ENCODE measurements around the gene MUC3A. TPM values are rescaled to one million over a fixed set of nuclear protein-coding genes. Genes with fewer than 3 reads are reported as not detected.
"Not testable (repeated sequence)": the region's sequence is repeated elsewhere in the genome, so short reads cannot be mapped to it uniquely, and the experiment has no call there.

The MUC3A gene
- total RNA-seq, 3 donors from 2014 or later (not counting 1 experiment from before 2014, with no cell fraction given), result 0.24 TPM; not detected in 2

DNA sequence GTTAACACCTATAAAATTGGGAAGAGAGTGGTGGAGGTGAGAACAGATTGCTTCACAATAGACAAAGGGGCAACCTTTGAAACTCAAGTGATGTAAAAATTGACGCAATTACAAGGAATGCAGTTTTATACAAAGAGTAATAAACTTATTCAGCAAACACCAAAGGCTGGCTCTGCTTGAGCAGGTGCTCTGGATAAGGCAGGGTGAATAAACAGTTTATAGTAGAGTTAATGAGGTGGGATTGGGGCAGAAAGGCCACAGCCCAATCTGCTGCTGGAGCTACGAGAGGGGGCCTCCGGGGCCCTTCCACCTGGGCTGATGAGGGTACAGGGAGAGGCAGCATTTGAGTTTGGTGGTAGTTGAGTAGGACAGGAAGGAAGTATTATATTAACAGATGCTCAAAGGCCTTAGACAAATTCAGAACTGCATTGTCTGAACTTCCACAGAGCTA is 26.1 kb downstream of the MUC3A start:
- H3K4me3 ChIP-seq (ENCODE audit: low read length), result no peak overlapping the region
- H3K36me3 ChIP-seq (ENCODE audit: control insufficient read depth, insufficient read depth, low read length), result no peaks in the 10 kb centered on the region
- WGBS (ENCODE audit: insufficient coverage), result 54% methylated on average over 2 of the region's 3 CpGs
- Mint-ChIP-seq H3K27ac (no peak overlapping the region), H3K36me3 (no peaks in the 10 kb centered on the region), H3K4me1 (no peaks in the 10 kb centered on the region), H3K27me3 (ENCODE audit: low read depth in 2 of 2) (peaks cover 3 to 17% of the 10 kb centered on the region in 2 donors), H3K9me3 (no peaks in the 10 kb centered on the region), H3K4me3 (no peak overlapping the region)
- intact Hi-C loops (cut with micrococcal nuclease), result loop anchor here (1.0 kb wide), 1 partner anchor 26 kb away; the partner anchor contains the start of gene MUC3A
- no peak overlapping the region for H3K27ac ChIP-seq (ENCODE audit: low read length)
- ATAC-seq (no peak), DNase-seq (no peak)
- no peaks in the 10 kb centered on the region for H3K27me3 ChIP-seq (ENCODE audit: control insufficient read depth, insufficient read depth, low read length)
- no peaks in the 10 kb centered on the region for H3K9me3 ChIP-seq (ENCODE audit: control insufficient read depth, insufficient read depth, low read length)
- H3K4me1 ChIP-seq (ENCODE audit: control insufficient read depth, insufficient read depth, low read length), result no peaks in the 10 kb centered on the region
- TF ChIP-seq, protein P1, sequence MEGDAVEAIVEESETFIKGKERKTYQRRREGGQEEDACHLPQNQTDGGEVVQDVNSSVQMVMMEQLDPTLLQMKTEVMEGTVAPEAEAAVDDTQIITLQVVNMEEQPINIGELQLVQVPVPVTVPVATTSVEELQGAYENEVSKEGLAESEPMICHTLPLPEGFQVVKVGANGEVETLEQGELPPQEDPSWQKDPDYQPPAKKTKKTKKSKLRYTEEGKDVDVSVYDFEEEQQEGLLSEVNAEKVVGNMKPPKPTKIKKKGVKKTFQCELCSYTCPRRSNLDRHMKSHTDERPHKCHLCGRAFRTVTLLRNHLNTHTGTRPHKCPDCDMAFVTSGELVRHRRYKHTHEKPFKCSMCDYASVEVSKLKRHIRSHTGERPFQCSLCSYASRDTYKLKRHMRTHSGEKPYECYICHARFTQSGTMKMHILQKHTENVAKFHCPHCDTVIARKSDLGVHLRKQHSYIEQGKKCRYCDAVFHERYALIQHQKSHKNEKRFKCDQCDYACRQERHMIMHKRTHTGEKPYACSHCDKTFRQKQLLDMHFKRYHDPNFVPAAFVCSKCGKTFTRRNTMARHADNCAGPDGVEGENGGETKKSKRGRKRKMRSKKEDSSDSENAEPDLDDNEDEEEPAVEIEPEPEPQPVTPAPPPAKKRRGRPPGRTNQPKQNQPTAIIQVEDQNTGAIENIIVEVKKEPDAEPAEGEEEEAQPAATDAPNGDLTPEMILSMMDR (IDR thresholded peaks at IDR 0.05), result no peak

DNA sequence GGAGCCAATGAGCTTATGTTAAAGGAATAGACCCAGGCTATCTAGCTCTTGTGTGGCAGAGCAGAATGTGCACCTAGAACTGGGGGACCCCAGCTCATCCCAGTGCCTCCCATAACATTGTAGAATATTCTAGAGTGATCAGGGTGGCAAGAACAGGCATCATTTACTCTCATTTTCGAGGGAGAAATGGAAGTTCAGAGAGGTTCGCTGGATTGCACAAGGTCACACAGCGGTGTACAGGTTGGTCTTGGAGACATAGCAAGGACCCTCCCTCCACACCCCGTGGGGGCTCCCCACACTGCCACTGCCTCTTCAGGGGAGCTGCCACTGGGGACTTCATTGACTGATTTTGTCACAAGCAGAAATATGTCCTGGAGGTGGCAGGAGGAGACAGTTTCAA is 29.0 kb downstream of the MUC3A start:
- 82% methylated on average over 4 of the region's 4 CpGs for WGBS (ENCODE audit: insufficient coverage)
- no peak for DNase-seq
- Mint-ChIP-seq H3K4me1 (no peaks in the 10 kb centered on the region), H3K4me3 (no peak overlapping the region), H3K27ac (no peak overlapping the region), H3K9me3 (no peaks in the 10 kb centered on the region), H3K27me3 (ENCODE audit: low read depth in 2 of 2) (peaks cover 7 to 10% of the 10 kb centered on the region in 2 donors), H3K36me3 (no peaks in the 10 kb centered on the region)
- intact Hi-C loops (cut with micrococcal nuclease), result no loop called here
- ATAC-seq, result no peak
- H3K27ac ChIP-seq (ENCODE audit: low read length), result no peak overlapping the region
- H3K27me3 ChIP-seq (ENCODE audit: control insufficient read depth, insufficient read depth, low read length), result no peaks in the 10 kb centered on the region
- no peaks in the 10 kb centered on the region for H3K4me1 ChIP-seq (ENCODE audit: control insufficient read depth, insufficient read depth, low read length)
- H3K4me3 ChIP-seq (ENCODE audit: low read length), result no peak overlapping the region
- no peaks in the 10 kb centered on the region for H3K36me3 ChIP-seq (ENCODE audit: control insufficient read depth, insufficient read depth, low read length)
- no peaks in the 10 kb centered on the region for H3K9me3 ChIP-seq (ENCODE audit: control insufficient read depth, insufficient read depth, low read length)
- TF ChIP-seq, protein P1 (IDR thresholded peaks at IDR 0.05), result no peak

DNA sequence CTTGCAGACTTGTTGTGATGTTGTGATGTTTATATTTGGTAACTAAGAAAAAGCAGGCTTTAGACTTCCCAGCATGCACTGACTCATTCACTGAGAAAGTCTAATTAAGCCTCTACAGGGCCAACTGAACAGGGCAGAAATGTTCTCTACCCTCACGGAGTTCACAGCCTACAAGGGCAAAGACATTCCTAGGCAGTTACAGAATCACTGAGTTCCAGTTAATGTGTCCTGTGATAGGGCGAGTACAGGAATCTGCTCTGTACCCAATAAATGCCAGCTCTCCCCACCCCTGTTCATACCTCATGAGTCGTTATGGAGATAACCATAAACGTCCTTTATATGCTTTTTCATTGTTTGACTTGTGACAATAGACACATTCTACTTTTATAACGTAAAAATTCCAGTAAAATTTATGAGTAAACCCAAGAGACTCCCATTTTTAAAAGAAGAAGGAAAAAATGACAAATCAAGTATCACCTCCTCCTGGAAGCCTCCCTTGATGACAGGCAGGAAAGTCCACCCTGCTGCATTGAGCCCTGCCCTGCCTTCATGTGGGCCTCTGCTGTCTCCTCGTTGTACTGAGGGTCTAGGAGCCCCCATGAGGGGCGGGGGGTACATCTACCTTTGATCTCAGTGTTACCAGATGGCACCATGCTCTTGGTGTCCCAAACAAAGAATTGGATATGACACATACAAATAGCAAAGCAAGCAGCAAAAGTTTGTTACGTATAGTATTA is 34.3 kb downstream of the MUC3A start:
- no peak for DNase-seq

DNA sequence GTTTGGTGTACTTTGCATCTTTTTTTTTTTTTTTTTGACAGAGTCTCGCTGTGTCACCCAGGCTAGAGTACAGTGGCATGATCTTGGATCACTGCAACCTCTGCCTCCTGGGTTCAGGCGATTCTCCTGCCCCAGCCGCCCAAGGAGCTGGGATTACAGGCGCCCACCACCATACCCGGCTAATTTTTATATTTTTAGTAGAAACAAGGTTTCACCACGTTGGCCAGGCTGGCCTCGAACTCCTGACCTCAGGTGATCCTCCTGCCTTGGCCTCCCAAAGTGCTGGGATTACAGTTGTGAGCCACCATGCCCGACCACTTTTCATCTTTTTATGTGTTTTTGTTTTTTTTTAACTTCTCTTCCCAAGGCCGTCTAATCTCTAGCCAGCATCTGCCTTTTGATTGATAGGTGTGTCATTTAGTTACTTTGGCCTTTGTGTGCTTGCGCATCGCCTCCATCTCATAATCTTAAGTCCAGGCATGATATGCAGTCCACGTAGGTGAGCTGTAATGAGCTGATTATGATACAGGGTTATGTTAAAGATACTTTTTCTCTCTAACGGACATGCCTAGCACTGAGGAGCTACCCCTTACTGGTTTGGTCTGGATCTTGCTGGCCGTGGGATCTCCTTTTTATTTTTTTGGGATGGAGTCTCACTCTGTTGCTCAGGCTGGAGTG is 35.0 kb downstream of the MUC3A start:
- H3K27ac Mint-ChIP-seq, result not testable (repeated sequence)
- WGBS (ENCODE audit: insufficient coverage), result 81% methylated on average over 12 of the region's 14 CpGs

More for the DNA sequence above, 34.3 kb downstream of the MUC3A start:
- Mint-ChIP-seq H3K27me3 (ENCODE audit: low read depth in 2 of 2) (peaks cover 0 to 7% of the 10 kb centered on the region in 2 donors), H3K36me3 (no peaks in the 10 kb centered on the region), H3K9me3 (no peaks in the 10 kb centered on the region), H3K4me3 (no peak overlapping the region), H3K27ac (no peak overlapping the region), H3K4me1 (no peaks in the 10 kb centered on the region)
- intact Hi-C loops (cut with micrococcal nuclease), result no loop called here
- no peak overlapping the region for H3K27ac ChIP-seq (ENCODE audit: low read length)
- TF ChIP-seq, protein P1 (IDR thresholded peaks at IDR 0.05), result no peak
- H3K27me3 ChIP-seq (ENCODE audit: control insufficient read depth, insufficient read depth, low read length), result no peaks in the 10 kb centered on the region
- no peaks in the 10 kb centered on the region for H3K36me3 ChIP-seq (ENCODE audit: control insufficient read depth, insufficient read depth, low read length)
- WGBS (ENCODE audit: insufficient coverage), result 73% methylated on average over 8 of the region's 8 CpGs
- no peak overlapping the region for H3K4me3 ChIP-seq (ENCODE audit: low read length)
- no peaks in the 10 kb centered on the region for H3K9me3 ChIP-seq (ENCODE audit: control insufficient read depth, insufficient read depth, low read length)
- H3K4me1 ChIP-seq (ENCODE audit: control insufficient read depth, insufficient read depth, low read length), result no peaks in the 10 kb centered on the region
- no peak for ATAC-seq

DNA sequence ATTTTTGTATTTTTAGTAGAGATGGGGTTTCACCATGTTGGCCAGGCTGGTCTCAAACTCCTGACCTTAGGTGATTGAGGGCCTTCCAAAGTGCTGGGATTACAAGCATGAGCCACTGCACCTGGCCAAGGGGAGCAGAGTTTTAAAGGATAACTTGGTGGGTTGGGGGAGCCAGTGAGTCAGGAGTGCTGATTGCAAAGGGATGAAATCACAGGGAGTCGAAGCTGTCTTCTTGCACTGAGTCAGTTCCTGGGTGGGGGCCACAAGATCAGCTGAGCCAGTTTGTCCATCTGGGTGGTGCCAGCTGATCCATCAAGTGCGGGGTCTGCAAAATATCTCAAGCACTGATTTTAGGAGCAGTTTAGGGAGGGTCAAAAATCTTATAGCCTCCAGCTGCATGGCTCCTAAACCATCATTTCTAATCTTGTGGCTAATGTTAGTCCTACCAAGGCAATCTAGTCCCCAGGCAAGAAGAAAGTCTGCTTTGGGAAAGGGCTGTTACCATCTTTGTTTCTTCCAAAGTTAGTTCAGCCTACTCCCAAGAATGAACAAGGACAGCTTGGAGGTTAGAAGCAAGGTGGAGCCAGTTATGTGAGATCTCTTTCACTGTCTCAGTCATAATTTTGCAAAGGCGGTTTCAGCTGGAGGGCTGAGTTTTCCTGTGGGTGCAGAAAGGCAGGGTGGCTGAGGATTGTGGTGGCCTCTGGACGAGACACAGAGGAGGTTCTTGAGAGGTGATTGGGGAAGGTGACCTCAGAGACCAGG is 35.9 kb downstream of the MUC3A start:
- intact Hi-C loops (cut with micrococcal nuclease); H3K36me3 Mint-ChIP-seq; H3K27ac ChIP-seq (ENCODE audit: low read length); H3K27ac Mint-ChIP-seq; H3K36me3 ChIP-seq (ENCODE audit: control insufficient read depth, insufficient read depth, low read length); H3K9me3 Mint-ChIP-seq; ATAC-seq; H3K4me3 ChIP-seq (ENCODE audit: low read length); H3K4me3 Mint-ChIP-seq; H3K9me3 ChIP-seq (ENCODE audit: control insufficient read depth, insufficient read depth, low read length); H3K4me1 ChIP-seq (ENCODE audit: control insufficient read depth, insufficient read depth, low read length); H3K27me3 Mint-ChIP-seq (ENCODE audit: low read depth in 2 of 2); H3K27me3 ChIP-seq (ENCODE audit: control insufficient read depth, insufficient read depth, low read length); DNase-seq; H3K4me1 Mint-ChIP-seq: not testable (repeated sequence)
- WGBS (ENCODE audit: insufficient coverage), result 77% methylated on average over 4 of the region's 4 CpGs

More for the DNA sequence above, 35.0 kb downstream of the MUC3A start:
- H3K27me3 Mint-ChIP-seq (ENCODE audit: low read depth in 2 of 2); intact Hi-C loops (cut with micrococcal nuclease); H3K9me3 Mint-ChIP-seq; H3K36me3 Mint-ChIP-seq; H3K4me3 Mint-ChIP-seq; H3K4me1 Mint-ChIP-seq; H3K36me3 ChIP-seq (ENCODE audit: control insufficient read depth, insufficient read depth, low read length); H3K4me3 ChIP-seq (ENCODE audit: low read length); H3K4me1 ChIP-seq (ENCODE audit: control insufficient read depth, insufficient read depth, low read length); H3K9me3 ChIP-seq (ENCODE audit: control insufficient read depth, insufficient read depth, low read length); ATAC-seq; H3K27ac ChIP-seq (ENCODE audit: low read length); DNase-seq; H3K27me3 ChIP-seq (ENCODE audit: control insufficient read depth, insufficient read depth, low read length): not testable (repeated sequence)

Data from natural killer cell (primary cell).